ENCODE data around the gene ATP11A.
"Not testable (repeated sequence)": the region's sequence is repeated elsewhere in the genome, so short reads cannot be mapped to it uniquely, and the experiment has no call there.

The ATP11A gene

GRCh38 chr13:112791663-112792440 lies 102.0 kb downstream of the ATP11A start:
- no peak for DNase-seq

GRCh38 chr13:112792511-112792910 lies 102.7 kb downstream of the ATP11A start:
- DNase-seq, result no peak

- no peak for DNase-seq
These were observed 104.0 kb downstream of the ATP11A start for GRCh38 chr13:112793545-112794445.

- DNase-seq, result no peak
These were observed 105.4 kb downstream of the ATP11A start for GRCh38 chr13:112795277-112795676.

GRCh38 chr13:112796190-112796915 lies 106.5 kb downstream of the ATP11A start:
- no peak for DNase-seq

- no peak for DNase-seq
These were observed 109.6 kb downstream of the ATP11A start for GRCh38 chr13:112799394-112799793.

GRCh38 chr13:112800057-112800456 lies 110.2 kb downstream of the ATP11A start:
- no peak for DNase-seq

- DNase-seq, result not testable (repeated sequence)
These were observed 111.0 kb downstream of the ATP11A start for GRCh38 chr13:112800807-112801206.

- no peak for DNase-seq
These were observed 113.0 kb downstream of the ATP11A start for GRCh38 chr13:112802802-112803195.

- no peak for DNase-seq
These were observed 113.6 kb downstream of the ATP11A start for GRCh38 chr13:112803422-112803821.

- DNase-seq, result no peak
These were observed 114.5 kb downstream of the ATP11A start for GRCh38 chr13:112804374-112804773.

- DNase-seq, result peak in 7 of 58 donors; percentile 12 to 45 (median 30)
These were observed 117.2 kb downstream of the ATP11A start for GRCh38 chr13:112806739-112807652.

- DNase-seq, result no peak
These were observed 118.0 kb downstream of the ATP11A start for GRCh38 chr13:112807653-112808376.

- no peak for DNase-seq
These were observed 118.7 kb downstream of the ATP11A start for GRCh38 chr13:112808377-112809140.

- no peak for DNase-seq
These were observed 119.8 kb downstream of the ATP11A start for GRCh38 chr13:112809332-112810315.

GRCh38 chr13:112810608-112811007 lies 120.8 kb downstream of the ATP11A start:
- no peak for DNase-seq

- DNase-seq, result no peak
These were observed 122.6 kb downstream of the ATP11A start for GRCh38 chr13:112812306-112813055.
